ENCODE measurements around the gene TTC38.
A peak's percentile ranks its signal among the peaks of the same experiment; 100 is the strongest.

Gene TTC38

DNA sequence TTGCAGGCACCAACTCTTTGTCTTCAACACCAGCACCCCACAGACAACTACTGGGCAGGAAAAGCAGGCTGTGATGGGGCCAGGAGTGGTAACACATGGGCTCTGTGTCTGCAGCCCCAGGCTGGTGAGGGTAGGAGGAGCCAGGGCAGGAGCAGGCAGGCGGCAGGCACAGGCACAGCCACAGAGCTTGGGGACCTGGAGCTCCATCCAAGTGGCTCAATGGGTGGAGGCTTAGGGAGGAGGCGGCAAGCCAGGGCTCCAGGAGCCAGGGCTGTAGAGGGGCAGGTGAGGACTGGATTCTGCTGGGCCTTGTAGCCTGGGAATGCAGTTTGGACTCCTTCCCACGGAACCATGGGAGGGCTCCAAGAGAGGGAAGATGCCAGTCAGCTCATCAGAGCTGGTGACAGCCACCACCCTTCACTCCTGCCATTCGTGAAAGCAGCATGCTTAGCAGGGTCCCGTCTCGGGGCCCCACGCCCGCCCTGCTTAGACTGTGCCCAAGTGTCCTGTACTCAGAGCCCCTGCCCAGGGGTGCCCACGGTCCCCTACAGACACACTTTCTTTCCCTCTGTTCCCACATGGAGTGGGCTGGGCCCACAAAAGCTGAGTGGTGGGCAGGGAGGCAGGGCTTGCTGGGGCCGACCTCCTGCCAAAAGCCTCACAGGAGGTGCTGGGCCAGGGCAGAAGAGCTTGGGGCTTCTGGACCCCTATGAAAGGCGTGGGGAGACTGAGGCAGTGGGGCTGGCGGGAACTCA lies 12.4 kb downstream of the TTC38 start:
- no peak for DNase-seq

DNA sequence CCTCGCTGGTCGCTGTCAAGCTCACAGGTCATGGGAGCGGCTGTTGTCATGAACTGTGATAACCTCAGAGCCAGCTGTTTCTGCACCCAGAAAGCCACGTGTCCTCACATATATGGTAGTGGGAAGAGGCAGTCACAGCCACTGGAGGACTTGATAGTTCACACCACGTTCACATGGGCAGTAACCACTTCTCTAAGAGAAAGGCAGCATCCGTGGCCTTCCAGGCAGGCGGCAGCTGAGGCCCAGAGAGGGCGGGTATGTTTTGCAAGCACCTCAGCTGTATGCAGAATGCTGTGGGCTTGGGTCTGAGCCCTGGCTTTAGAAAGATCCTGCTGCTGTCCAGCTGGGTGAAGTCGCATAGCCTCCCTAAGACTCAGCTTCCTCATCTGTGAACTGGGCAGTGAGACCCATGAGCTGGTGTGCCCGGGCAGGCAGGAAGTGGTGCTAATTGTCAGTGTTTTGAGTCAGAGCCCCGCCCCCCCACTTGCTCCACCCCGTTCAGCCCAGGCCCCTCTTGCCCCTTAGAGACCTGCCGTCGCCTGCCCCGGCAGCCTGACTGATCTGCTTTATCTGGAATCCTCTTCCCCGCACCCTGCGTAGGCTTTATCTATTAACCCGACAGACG lies 13.3 kb downstream of the TTC38 start:
- DNase-seq, result no peak

DNA sequence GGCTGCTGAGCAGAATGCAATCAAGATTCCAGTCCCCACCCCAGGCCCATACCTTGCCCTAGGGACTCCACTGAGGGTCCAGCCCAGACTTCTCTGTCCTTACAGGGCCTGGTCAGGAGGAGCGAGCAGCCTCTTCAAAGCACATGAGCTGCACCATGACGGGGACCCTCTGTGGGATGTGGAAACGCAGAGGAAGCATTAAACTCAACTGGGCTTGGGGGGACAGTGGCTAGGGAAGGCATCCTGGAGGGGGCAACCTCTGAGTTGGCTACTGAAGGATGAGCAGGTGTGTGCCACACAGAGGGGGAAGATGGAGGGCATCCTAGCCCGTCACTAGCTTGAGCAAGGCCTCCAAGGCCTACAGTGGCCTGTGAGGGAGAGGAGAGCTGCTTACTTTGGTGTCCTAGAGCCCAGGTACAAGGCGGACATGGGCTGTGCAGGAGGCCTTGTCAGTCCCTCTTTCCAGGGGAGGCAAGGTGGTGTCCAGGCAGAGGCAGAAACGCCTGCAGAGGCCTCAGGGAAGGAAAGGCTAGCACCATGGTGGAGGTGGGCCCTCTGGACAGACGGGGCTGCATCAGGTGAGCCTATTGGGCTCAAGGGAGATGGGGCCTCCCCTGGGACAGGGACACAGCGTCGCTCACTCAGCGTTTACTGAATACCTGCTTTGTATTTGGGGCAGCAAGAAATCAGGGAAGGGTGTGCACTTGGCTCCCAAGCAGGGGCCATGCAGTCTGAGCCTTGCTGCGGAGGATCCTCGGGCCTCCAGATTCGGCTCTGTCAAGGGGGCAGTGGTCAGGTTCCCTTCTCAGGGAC lies 14.3 kb downstream of the TTC38 start:
- DNase-seq, result no peak

DNA sequence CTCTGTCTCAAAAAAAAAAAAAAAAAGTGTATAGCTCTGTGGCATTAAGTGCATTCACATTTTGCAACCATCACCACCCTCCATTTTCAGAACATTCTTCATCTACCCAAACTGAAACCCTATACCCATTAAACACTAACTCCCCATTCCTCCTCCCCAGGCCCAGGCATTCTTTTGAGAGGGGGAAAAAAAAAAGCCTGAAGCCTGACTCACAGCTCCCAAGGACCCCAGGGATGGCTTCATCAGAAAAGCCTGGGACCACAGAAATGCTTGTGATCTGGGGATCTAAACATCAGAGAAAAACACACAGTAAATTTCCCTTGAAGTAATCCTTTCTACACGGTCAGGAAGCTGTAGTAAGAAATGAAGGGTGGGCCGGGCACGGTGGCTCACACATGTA lies 18.2 kb downstream of the TTC38 start:
- no peak for DNase-seq

DNA sequence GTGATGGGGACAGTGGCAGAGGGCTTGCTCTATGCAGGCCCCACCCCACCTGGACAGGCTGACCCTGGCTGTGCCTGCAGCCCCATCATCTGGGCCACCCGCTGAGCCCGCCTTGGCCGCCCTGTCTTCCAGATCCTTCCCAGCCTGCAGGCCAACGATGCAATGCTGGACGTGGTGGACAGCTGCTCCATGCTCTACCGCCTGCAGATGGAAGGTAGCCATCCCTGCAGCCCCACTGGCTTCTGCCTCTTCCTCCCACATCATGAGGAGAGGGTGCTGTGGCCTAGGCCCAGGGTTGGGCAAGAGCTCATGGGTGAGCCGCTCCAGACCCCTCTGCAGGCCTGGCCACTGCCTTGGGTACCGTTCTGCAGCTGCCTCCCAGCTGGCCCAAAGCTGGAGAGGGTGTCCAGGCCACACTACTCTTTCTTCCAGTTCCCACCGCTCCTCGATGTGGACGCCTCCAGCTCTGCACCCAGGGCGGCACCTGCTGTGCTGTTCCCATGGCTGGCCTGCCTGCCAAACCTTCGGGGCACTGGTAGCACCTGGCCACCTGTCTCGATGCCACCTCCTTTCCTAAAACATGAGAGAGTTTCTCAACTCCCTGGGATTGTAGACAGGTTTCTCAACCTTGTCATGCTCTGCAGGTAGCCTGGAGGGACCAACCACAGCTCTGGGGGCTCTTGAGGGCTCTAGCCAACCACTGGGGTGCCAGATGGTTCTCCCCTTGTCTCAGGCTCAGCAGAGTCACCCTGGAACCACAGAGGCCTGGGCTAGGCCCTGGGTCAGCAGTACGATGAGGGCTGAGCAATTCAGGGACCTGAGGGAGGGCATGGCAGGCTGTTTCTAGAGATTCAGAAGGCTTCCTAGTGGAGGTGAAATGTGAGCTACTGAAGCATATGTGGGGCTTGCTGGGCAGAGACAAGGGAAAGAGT lies 19.4 kb downstream of the TTC38 start:
- no peak for DNase-seq

DNA sequence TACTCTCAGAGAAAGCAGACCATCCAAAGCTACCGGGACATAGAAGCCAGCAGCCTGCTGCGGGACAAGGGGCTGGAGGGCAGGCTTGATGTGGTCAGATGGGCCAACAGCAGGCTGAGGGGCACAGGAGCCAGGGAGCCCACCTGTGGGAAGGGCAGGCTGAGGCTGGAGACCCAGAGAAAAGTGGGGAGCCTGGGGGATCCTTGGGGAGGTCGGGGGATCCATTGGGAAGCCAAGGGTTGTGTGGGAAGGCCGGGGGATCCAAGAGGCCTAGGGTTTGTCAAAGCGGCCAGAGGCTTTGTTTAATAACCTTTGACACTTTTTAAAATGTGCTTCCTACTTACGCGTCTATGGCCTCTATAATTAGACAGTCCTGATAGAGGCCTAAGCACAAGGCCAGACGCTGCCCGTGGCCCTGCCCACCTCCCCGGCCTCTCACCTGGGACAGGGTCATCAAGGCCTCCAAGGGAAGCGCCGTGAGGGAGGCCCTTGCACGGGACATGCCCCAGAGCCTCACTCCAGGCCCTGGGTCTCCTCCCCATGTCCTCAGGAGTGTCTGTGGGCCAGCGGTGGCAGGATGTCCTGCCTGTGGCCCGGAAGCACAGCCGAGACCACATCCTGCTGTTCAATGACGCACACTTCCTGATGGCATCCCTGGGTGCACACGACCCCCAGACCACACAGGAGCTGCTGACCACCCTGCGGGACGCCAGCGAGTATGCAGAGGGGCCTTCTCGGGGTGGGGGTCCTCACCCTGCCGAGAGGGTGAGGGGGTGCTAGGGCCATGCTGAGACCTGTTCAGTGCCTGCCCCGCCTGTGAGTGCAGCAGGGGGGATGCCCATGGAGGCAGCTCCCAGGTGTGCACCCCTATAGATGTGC lies 20.3 kb downstream of the TTC38 start:
- no peak for DNase-seq

DNA sequence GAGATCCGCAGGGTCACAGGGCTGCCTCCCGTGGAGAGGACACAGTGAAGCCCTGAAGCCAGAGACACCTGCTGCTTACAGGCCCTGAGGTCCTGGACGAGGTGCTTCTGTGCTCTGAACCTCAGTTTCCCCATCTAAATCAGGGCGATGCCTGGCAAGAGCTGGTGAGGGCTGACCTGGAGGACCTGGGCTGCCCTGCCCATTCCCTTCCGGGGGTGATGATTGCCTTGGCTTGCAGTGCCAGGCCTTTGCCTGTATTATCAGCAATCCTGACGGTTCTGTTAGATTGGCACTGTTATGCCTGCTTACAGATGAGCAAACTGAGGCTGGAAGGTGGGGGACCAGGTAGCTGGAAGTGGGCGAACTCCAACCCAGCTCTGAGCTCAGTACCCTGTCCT lies 21.0 kb downstream of the TTC38 start:
- DNase-seq, result no peak

DNA sequence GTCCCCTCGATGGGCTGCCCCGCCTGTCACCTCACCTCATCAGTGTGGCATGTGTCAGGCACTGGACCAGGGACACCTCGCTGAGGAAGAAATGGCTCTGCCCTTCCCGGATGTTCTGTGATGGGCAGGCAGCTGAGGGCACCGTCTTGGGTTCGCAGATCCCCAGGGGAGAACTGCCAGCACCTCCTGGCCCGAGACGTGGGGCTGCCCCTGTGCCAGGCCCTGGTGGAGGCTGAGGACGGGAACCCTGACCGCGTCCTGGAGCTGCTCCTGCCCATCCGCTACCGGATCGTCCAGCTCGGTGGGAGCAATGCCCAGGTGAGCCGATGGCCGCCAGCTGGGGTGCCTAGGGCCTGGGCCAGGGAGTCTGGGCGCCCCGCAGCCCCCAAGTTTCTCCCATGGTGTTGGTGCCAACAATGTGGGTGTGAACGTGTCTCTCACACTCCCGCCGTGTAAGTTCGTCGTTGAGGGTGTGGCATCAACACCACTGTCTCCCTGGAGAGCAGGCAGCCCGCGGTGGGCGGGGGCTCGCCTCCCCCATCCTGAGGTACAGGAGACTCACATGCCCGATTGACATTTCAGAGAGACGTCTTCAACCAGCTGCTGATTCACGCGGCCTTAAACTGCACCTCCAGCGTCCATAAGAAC lies 21.6 kb downstream of the TTC38 start:
- no peak for DNase-seq

DNA sequence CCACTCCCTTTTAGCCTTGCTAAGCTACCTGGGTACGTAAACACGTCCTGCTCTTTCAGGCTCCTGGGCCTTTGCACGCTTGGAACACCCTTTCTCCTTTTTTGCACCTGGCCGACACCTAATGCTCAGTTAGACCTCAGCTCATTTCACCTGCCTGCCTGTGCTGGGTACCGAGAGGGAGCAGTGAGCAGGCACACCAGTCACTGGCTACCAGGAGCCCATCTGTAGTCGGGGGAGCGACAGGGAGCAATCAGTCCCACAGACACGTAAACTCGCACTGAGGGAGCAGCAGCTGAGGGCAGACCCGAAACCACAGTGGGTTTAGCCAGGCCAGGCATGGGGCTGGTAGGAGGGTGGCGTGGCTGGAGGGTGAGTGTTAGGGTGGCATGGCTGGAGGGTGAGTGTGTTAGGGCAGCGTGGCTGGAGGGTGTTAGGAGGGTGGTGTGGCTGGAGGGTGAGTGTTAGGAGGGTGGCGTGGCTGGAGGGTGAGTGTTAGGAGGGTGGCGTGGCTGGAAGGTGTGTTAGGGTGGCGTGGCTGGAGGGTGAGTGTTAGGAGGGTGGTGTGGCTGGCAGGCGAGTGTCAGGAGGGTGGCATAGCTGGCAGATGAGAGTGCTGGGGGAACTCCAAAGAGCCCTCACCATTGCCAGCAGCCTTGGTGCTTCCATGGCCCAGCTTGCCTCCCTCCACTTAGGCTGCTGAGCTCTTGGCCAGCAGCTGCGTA lies 22.5 kb downstream of the TTC38 start:
- DNase-seq, result no peak

DNA sequence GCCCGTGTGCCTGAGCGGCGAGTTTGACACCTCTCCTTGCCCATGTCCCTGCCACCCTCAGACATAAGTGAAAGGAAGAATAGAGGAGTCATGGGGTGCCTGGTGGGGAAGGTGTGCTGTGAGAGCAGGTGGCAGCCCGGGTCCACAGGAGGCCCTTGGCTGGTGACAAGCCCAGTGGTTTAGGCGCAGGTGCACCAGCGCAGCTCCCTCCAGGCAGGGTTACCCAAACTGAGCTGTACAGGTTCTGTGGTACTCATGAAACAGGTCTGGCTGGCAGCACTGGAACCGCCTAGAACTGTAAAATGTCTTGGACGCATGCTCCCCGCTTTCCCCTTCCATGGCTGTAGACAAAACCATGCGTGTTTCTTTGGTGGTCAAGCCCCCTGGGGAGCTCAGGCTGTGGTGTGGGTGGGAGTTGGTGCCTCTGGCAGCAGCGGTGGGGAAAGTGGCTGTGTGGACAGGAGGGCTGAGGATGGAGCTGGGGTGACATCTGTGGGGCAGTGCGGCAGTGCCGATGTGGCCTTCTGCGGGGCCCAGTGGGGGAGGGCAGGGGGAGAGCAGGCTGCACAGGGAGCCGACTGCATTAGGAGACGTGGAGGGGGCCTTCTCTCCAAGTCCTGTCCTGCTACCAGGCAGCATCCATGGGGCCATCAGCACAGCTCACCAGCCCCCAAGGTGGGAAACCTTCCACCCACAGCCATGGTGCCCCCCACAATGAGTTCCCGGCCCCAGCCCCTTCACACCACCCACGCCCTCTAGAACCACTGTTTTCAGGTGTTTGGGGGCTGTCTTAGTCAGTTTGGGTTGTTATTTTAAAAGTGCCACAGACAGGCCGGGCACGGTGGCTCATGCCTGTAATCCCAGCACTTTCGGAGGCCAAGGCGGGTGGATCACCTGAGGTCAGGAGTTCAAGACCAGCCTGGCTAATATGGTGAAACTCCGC lies 23.3 kb downstream of the TTC38 start:
- DNase-seq, result no peak

DNA sequence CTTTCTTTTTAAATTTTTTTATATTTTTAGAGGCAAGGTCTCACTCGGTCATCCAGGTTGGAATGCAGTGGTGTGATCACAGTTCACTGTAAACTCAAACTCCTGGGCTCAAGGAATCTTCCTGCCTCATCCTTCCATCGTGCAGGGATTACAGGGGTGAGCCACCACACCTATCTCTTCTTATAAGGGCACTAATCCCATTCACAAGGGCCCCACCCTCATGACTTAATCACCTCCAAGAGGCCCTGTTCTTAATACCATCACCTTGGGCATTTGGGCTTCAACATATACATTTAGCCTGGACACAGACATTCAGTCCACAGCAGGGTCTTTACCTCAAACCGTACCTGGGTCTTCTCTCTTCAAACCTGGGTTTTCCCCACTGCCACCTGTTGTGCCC lies 24.4 kb downstream of the TTC38 start:
- DNase-seq, result peak; percentile 1

DNA sequence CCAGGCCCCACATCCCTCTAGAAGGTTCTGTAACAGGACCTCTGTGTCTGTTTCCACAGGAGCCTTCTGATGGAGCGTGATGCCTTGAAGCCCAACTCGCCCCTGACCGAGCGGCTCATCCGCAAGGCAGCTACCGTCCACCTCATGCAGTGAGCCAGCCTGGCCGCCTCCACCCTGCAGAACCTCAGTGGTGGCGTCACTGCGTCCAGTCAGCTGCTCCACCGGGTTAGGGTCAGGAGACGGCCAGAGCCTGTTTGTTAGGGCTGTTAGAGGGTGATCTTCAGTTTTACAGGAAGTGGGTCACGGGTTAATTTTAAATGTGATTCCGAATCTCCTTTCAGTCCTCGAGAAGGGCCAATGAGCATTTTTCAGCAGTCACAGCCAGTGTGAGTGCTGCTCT lies 24.9 kb downstream of the TTC38 start:
- no peak for DNase-seq

DNA sequence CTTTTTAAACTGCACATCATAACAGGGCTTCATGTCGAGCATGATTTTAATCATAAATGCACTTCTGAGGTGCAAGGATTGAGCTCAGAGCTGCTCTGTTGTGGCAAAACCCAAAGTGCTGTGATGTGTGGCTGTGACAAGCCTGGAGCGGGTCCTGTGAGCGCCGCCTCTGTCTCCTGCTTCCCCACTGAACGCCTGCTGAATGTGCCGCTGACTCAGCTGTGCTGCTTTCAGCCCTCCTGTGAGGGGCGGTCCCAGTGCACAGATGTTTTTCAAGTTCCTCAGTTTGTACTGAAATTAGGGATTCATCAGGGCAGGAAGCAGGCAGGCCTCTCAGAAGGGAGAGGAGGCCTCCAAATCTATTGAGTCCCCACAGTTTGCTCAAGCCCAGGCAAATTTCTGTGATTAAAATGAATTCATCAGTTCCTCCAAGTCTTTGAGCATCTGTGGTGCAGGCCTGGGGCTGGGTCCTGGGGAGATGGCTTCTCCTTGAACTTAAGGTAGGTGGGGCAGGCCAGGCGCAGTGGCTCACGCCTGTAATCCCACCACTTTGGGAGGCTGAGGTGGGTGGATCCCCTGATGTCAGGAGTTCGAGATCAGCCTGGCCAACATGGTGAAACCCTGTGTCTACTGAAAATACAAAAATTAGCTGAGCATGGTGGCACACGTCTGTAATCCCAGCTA lies 25.9 kb downstream of the TTC38 start:
- DNase-seq, result no peak

DNA sequence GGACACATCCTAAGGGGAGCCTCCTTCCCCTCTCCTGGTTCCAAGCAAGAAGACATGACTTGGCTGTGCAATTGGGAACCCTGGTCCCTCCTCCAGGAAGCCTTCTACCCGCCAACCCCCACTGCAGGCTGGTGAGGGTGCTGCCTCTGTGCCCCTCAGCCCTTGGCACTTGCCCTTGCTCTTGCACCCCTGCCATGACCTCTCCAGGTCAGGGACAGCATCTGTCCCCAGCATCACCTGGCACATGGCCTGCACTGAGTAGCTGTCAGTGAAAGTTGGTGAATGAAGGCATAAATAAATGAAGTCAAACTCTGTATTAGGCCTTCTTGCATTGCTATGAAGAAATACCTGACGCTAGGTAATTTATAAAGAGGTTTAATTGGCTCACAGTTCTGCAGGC lies 27.0 kb downstream of the TTC38 start:
- DNase-seq, result no peak

DNA sequence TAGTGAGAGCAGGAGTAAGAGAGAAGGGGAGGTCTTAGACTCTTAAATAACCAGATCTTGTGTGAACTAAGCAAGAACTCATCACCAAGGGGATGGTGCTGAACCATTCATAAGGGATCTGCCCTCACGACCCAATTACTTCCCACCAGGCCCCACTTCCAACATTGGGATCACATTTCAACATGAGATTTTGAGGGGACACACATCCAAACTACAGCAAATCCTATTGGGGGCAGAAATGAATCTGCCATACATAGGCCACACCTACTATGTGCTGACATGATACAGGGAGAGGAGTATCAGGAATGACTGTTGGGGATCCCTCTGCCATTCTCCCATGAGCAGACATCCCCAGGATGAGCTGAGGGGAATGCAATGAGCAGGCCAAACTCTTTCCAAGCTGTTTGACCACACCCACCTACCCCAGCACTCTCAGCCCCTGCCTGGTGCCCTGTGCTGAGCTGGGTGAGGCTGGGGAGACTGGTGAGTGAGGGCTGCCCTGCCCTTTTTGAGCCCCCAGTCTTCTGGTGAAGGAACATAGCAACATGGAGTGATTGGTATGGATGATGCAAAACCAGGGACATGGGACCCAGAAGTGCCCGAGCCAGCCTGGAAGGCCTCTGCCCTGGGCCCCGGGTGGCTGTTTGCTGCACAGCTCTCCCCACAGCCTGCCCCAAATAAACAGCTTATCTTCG lies 27.6 kb downstream of the TTC38 start:
- DNase-seq, result peak; percentile 10

DNA sequence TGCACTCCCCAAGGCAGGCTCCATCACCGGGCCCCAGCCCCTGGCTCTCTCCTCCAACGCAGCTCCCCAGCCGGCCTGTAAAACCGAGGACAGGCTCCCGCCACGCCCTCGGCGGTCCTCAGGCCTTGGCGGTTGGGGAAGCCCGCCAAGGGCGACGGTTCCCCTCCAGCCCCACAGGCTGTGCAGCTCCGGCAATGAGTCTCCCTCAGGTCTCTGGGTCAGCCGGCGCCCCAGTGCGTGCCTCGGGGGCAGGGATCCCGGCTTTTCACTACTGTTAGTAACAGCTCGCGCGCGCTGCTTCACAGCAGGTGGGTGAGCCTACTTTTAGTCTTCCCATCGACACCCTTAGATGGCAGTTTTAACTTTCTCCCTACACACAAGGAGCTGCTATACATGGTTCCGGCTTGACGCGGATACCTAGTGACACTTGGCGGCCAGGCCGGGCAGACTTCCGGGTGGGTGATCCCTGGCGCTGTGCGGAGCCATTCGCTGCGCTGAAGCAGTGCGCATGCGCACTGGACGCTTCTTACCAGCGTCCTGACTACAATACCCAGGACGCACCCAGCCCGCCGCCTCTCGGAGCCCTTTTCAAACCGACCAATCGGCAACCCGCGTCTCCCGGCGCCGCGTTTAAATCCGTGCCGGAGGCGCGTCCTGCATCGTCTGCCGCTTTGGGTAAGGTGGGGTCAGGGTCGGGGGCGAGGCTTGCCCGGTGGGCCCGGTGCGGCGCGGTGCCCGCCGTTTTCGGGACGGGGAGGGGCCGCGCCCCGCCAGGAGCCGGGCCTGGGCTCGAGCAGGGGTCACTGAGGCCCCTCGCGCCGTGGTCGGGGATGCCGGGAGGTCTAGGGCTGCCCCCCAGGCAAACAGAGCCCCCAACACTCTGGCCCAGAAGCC lies 28.7 kb downstream of the TTC38 start, which contains the start of gene GTSE1:
GTSE1 (plus strand) TSS at position 614 of the 894 bp plus-strand sequence. CDS start 531 bp downstream, outside the sequence.
- DNase-seq, result peak; percentile 98
